NCI-H526 treated with DMSO at 0.1 percent for 48 hours (cell line): ENCODE data around the gene MAN1A2.

Experiments used
- DNase-seq: peaks from one replicate; lab custom pipeline; 2025; lab: John Stamatoyannopoulos, UW

MAN1A2 gene

DNA sequence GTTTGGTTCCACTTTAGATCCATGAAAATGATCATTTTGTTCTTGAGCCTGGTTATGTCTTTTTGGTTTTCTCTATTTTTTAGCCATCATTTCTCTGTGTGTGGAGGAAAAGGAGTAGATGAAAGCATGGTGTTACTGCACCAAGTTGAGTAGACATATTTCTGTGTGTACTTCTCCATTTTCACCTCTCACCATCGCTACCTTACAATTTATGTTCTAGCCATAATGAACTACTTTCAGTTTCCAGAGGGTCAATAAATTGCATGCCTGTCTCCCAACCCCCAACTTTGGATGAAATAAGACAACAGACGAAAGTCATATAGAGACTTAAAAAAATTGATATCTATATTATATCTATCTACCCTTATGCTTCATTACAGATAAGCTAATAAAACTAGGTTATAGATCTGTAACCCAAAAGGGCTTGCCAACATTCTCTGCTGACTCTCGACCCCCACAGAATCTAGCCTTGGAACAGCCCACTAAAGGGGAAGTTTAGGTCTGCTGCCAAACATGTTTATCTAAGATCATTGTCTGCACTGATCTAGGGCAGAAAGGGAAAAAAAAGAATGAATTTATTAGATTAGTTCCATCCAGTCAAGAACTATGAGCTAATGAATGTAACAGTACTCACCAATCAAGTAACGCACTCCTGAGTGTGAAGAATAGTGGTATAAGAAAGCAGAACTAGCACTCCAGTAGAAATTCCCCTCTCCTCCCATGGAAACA lies 7.5 kb upstream of the MAN1A2 start:
- no peak for DNase-seq

- DNase-seq: no peak
These were observed 4.3 kb upstream of the MAN1A2 start for GRCh38 chr1:117362986-117363385.

GRCh38 chr1:117363571-117364048 lies 3.6 kb upstream of the MAN1A2 start:
- DNase-seq: no peak

DNA sequence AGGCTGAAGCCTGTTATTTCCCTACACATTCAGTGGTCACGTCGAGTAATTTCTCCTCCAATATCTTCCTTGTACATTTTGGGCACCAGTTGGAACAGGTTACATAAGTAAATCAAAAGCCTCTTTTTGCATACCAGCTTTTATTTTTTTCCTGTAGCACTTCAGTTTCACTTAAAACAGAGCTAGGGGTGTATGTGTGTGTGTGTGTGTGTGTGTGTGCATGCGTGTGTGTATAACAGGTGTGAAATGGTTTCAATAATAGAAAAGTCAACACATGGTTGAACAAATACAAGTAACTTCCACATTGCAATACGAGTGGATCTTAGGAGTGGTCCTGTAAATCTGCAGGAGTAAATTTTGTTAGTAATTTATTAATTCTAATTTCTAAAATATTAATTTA lies 3.0 kb upstream of the MAN1A2 start:
- DNase-seq: no peak

DNA sequence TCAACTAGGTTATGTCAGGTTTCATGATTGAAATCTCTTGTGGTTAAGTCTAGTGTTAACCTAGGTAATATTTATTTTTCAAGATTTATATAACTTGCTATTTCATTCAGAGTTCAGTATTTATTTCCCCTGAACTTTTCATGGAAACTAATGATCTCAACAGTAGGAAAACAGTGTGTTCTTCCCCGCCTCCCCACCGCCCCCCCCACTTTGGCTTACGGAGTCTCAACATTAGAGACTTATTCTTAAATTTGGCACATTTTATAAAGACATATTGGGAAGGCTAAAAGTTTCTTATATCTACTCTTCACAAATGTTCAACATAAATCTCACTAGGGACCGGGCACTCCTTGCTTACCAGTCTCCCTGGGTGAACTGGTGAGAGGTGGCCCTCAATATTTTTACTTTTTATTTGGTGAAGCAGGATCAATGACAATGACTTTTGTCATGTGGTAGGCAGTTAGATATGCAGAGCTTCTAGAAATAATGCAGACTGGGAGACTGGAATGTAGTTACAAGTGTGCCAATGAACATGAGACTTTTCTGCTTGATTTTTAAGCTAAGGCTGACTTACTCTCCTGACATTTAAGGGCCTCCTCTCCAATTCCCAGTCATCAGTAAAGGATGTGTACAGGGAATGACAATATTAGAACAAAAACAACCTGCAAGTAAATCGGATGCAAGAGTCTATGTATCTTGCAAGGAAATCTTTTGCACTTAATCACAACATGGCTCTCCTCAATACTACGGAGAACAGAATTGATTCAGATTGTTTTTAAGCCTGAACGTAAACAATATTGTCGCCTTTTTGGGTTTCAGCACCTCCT lies 1.7 kb upstream of the MAN1A2 start:
- peak; percentile 21 for DNase-seq

DNA sequence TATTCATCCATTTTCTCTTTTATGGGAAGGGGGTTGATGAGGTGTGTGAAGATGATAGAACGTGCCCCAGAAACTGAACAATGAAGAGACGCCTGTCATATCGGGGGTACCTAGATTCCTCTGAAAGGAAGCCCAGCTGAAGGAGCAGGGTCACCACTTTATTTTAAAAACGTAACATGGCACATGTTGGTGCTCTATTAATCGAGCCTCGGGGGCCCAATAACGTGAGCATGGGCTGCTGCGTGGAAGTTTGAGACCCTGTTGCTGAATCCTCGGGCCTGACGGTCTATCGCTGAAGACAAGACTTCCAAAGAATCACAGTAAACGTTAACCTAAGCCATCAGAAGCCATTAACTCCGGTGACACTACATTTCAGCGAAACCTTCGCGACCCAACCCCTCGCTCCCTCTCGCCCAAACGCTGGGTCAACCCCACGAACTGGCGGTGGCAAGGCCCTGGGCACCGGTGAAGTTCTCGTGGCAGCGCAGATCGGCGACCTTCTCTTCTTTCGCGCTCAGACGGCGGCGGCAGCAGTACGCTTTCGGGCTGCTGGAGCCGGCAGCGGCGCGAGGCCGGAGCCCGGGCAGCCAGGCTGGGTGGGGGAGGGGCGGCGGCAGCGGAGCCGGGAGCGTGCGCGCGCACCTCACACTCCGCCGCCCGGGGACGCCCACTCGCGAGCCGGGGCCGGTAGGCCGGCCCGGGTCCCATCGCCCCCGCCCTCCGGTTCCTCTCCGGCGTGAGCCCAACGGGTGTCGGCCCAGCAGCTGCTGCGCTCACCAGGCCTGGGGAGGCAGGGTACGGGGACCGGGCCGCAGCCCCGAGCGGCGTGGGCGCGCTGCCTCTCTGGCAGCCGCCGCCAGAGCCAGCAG lies 838 bp upstream of the MAN1A2 start:
- peak; percentile 71 for DNase-seq

- DNase-seq: peak; percentile 42
These were observed 1.2 kb downstream of the MAN1A2 start for GRCh38 chr1:117368116-117369108.

DNA sequence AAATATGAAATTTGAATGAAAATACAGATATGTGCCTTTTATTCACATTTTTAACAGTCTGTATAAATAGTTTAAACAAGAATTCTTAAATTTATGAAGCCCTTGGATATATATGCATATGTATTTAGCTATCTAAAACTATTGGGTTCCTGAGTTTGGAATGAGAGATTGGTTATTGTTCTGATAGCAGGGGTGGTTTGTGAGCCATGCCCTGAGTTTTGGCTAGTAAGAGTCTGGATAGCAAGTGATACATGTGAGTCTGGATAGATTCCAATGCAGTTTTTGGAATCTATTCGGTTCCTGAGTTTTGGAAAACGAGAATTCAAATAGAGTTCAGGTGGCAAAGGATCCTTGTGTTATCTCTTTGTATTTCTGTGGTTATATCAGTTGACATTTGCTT lies 2.8 kb downstream of the MAN1A2 start:
- no peak for DNase-seq

GRCh38 chr1:117370509-117370908 lies 3.3 kb downstream of the MAN1A2 start:
- no peak for DNase-seq

DNA sequence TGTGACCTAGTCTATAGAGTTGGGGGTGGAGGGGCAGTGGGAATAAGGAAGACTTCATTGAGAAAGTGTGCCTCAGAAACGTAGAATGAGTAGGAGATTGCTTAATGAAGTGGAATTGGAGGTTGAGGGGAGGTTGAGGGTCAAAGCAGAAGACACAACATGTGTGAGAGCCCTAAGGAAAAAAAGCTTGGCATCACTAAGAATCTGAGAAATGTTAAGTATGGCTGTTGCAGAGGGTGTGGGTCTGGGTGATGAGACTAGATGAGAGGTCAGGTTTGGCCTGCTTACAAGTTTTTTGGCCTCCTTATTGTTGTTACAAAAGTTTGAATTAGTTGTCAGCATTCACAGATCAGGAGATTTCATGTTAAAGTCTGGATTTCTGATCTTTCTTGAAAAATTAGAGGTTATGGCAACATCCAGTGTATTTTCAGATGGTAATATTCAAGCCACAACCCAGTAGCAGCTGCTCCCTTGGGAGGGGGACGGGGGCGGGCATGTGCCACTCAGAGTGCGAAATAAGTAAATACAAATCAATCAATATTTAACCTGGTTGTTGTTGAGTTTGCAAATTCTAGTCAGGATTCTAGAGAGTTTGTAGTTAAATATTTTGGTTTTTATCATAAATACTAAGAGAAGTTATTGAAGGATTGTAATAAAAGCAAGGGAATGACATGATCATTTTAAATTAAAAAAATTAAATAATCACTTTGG lies 4.3 kb downstream of the MAN1A2 start:
- no peak for DNase-seq

DNA sequence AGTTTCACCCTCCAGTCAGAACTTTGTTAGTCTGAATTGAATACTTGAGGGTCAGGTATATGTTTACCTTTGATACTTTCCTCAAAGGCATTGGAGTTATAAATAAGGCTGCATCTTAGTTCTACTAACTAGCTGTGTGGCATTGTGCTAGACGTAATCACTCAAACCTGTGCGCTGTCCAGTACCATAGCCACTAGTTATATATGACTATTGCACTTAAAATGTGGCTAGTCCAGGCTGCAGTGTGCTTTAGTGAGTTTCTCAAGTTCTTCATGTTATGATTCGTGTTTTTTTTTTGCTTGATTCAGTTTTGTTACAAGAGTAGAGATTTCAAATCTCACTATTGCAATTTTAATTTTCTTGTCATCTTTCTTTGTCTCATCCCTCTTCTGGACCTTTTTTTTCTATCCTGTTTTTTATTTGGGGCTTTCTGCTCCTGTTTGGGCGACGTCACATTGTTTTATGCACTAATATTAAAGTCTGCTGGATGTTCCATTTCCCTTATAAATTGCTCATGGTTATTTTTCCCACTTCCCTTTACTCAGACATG lies 5.7 kb downstream of the MAN1A2 start:
- DNase-seq: no peak

GRCh38 chr1:117373932-117374331 lies 6.7 kb downstream of the MAN1A2 start:
- no peak for DNase-seq

- DNase-seq: no peak
These were observed 8.1 kb downstream of the MAN1A2 start for GRCh38 chr1:117375327-117375726.

- DNase-seq: no peak
These were observed 19.9 kb downstream of the MAN1A2 start for GRCh38 chr1:117387060-117387633.

GRCh38 chr1:117388328-117388727 lies 21.1 kb downstream of the MAN1A2 start:
- no peak for DNase-seq

DNA sequence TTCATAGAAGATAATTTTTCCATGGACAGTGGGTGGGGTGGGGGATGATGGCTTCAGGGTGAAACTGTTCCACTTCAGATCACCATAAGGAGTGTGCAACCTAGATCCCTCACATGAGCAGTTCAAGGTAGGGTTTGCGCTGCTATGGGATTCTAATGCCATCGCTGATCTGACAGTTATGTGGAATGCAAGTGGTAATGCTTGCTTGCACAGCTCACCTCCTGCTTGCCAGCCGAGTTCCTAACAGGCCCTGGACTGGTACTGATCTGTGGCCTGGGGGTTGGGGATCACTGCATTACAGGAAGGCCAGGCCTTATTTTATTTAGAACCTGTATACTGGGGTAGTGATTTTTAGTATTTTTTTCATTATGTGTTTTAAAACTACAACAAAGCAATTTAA lies 22.0 kb downstream of the MAN1A2 start:
- no peak for DNase-seq

DNA sequence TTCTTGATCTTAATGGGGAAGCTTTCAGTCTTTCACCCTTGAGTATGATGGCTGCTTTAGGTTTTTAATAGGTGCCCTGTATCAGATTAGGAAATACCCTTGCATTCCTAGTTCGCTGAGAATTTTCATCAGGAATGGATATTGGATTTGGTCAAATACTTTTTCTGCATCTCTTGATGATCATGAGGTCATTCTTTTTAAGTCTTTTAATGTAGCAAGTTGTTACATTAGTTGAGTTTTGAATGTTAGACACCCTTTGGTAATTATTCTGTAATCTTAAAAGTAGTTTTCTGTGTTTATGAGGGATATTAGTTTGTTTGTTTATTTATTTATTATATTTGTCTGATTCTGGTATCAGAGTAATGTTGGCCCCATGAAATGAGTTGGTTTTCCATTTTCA lies 22.5 kb downstream of the MAN1A2 start:
- no peak for DNase-seq

GRCh38 chr1:117392771-117393170 lies 25.5 kb downstream of the MAN1A2 start:
- DNase-seq: no peak

DNA sequence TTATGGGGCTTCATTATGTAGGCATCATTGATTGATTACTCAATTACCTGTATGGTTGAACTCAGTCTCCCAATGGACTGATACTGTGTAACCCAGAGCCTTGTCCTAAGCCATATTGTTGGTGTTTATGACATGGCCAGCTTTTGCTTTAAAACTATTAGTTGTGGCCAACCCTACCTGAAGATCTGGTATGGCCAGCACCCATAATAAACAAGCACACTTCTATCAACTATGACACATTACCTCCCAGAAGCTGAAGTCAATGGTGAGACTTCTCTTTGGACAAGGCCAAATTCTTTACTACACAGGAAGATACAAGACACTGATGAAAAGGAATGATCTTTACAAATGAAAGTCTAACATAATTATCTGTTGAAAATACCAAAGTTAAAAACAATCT lies 28.8 kb downstream of the MAN1A2 start:
- DNase-seq: no peak

GRCh38 chr1:117396636-117397035 lies 29.4 kb downstream of the MAN1A2 start:
- DNase-seq: no peak
